ENCODE results near the gene SP6.

GRCh38 chr17:47815106-47815918 lies 35.7 kb downstream of the SP6 start:
- no peak for TF ChIP-seq EP300 (IDR thresholded peaks at IDR 0.05)
- no peak for TF ChIP-seq POLR2AphosphoS5 (IDR thresholded peaks at IDR 0.05)
